CD4-positive, alpha-beta T cell treated with Interleukin-12 subunit alpha and Interleukin-12 subunit beta, for 1 hour (primary cell): Measurements from ENCODE around the gene SMC6.

ENCODE experiments used
- DNase-seq: peaks from one replicate; pipeline ENCODE4 v3.0.0-alpha.2; 2020

The SMC6 gene

DNA sequence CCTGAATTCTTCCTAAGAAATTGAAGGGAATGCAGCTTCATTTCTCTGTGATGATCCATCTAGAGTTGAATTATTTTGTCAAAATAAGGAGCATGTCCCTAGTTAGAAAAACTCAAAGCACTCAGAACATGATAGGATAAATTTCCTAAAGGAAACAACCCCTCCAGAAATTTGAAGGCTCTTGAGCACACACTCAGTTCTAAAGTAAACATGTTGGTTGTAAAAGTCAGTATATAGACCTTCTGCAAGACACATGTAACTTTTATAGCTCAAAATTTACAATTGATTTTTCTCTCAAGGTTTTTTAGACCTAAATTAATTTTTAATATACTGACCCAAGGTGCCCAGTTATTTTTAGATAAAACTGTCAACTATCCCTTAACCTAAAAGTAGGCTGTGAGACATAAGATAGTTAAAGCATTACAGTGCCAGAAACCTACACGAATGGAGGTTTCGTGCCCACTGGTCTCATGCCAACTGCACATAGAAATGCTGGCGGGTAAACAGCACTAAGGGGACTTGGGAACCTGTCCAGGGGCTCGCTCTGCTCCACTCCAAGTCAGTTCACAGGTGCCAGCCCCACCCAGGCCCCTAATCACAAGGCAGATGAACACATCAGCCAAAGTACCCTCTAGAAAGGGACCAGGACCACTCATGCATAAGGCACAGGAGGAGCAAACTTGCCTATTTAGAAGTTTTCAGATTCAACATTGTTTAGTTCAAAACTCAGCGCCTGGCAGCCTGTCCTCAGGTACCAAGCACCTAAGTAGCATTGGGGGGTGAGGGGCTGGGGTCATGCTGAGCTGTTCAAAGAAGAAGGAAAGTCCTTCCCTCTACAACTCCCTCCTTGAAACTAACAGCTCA, 106.5 kb downstream of the SMC6 start:
- DNase-seq, result no peak

- DNase-seq, result peak; percentile 49
Observed at GRCh38 chr2:17646081-17646554, 107.5 kb downstream of the SMC6 start.

GRCh38 chr2:17644997-17645720, 108.5 kb downstream of the SMC6 start:
- DNase-seq, result no peak

- no peak for DNase-seq
Observed at GRCh38 chr2:17643031-17643615, 110.5 kb downstream of the SMC6 start.

GRCh38 chr2:17640406-17640805, 113.2 kb downstream of the SMC6 start:
- DNase-seq, result no peak

DNA sequence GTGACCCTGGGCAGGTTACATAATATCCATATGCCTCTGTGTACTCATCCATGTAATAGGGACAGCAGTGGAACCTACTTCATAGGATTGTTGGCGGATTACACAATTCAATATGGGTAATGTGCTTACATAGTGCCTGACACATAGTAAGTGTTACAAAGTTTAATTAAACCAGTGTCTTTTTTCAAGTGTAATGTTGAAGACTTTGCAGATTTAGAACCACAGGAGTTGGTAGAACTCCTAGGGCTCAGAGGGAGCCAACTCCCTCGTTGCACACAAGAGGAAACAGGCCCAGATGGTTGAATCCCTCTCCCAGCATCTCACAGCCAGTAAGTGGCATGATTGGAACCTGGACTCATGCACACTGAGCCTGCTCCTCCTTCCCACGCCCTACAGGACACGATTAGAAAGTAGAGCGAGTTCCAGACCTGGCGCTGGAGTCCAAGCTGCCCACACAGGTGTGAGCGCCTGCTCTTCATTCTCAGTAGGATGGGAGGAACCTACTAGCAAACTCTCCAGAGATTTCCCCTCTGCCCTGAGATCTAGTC, 115.3 kb downstream of the SMC6 start:
- DNase-seq, result no peak

DNA sequence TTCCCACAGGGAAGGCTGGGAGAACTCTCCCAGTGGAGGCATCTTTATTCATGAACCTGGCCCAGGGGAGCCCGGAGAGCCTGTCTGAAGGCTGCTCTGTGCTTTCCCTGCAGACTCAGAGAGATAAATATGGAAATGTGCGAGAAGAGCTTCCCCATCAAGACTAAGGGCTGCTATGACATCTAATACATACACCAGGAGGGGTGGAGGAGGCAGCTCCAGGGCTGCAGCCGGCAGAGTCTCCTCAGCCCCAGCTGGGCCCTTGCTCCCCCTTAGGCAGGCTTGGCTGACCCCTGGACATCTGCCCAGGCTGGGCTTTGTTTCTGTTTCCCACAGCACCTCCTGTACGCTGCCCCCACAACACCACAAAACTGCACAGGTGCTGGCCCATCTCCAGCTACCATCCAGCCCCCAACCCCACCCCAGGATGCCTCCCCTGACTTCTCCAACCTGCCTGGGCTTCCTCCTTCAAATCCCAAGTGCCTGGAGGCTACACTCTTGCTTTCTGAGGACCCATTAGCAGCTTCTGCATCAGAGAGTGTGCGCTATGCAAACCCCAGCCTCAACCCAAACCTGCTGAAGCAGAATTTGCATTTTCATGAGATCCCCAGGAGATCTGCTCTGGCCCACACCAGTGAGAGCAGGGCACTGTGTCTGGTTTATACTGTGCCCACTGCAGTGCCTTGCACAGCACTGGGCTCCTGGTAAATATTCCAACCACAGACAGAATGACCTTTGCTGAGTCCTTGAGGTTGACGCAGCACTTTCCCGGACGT, 116.3 kb downstream of the SMC6 start:
- no peak for DNase-seq

DNA sequence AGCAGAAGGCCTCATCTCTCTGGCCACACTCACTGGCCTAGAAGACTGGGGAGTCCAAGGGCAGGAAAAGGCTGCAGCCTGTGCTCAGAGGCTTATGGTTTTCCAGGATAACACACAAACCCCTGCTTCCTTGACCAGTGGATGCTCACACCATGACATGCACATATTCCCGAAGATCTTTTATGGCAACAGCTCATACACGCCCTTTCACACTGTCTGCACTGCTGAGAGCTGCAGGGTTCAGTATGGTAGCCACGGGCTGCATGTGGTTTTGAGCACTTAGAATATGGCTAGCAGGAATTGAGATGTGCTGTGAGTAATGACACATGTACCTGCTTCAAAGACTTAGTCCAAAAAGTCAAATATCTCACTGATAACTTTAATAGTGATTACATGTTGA, 117.4 kb downstream of the SMC6 start:
- DNase-seq, result no peak

DNA sequence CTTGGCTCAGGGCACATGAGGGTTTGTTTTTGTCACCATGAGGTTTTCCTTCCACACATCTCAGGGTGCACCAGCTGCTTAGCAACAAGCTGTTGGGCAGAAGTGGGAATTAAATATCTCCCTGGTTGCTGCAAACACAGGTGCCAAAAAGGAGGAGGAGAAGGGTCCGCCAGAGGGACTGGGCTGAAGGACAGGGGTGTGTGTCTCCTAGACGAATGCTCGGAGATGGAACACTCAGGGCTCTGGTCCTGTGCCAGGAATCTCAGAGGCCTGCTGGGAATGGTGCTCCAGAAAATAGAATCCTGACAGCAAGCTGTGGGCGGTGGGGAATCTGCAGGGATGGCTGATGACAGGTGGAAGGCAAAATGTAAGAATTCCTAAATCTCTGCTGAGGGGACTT, 118.6 kb downstream of the SMC6 start:
- DNase-seq, result no peak

GRCh38 chr2:17630089-17630488, 123.5 kb downstream of the SMC6 start:
- DNase-seq, result no peak

- DNase-seq, result no peak
Observed at GRCh38 chr2:17628349-17629261, 125.0 kb downstream of the SMC6 start.

GRCh38 chr2:17627434-17627833, 126.2 kb downstream of the SMC6 start:
- no peak for DNase-seq

- DNase-seq, result no peak
Observed at GRCh38 chr2:17626986-17627385, 126.6 kb downstream of the SMC6 start.

GRCh38 chr2:17625446-17625845, 128.2 kb downstream of the SMC6 start:
- DNase-seq, result no peak

DNA sequence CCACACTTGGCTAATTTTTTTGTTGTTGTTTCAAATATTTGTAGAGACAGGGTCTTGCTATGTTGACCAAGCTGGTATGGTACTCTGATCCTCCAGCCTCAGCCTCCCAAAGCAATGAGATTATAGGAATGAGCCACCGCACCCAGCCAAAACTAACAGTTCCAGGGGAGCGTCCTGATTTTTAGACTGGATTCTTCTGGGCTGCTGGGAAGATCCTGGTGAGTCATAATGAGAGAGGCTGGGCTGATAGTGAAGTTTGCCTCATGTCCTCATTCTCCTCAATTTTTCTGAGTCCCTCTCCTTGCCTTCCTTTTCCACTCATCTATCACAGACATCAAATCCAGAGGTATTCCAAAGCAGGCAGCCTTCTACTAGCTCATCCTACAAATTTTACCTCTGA, 131.8 kb downstream of the SMC6 start:
- no peak for DNase-seq

DNA sequence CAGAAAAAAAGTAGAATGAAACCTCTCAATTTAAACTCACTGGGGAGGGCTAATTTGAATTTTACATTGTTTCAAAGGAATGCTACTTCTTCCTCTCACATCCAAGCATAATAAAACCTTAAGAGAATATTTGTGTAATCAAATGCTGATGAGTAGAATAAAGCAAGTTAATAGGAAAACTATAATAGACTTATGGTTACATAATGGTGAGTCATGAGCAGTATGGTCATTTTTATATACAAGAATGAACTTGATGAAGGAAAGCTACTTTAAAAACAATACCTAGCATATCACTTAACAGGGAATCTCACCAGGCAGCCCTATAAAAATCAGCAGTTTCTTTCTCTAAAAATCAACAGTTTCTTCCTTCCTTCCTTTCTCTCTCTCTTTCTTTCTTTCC, 132.8 kb downstream of the SMC6 start:
- no peak for DNase-seq

GRCh38 chr2:17620280-17620679, 133.3 kb downstream of the SMC6 start:
- DNase-seq, result no peak

DNA sequence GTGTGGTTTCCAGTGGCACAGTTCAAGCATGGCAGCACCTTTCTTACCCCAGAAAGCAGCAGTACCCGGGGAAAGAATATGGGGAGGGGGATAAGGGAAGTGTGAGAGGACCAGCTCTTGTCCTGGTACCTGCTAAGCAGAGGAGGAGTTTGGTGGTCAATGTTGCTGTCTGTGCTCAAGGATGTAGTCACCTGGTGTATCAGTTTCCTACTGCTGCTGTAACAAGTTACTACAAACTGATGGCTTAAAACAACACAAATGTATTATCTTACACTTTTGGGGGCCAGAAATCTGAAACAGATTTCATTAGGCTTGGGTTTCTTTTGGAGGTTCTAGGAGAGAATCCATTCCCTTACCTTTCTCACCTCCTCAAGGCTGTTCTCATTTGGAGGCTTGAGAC, 135.7 kb downstream of the SMC6 start:
- DNase-seq, result no peak

- no peak for DNase-seq
Observed at GRCh38 chr2:17617516-17617915, 136.1 kb downstream of the SMC6 start.

GRCh38 chr2:17616405-17616804, 137.2 kb downstream of the SMC6 start:
- DNase-seq, result no peak

GRCh38 chr2:17615728-17616351, 137.8 kb downstream of the SMC6 start:
- DNase-seq, result no peak
